ENCODE results near the gene RNF149.

RNF149 gene

DNA sequence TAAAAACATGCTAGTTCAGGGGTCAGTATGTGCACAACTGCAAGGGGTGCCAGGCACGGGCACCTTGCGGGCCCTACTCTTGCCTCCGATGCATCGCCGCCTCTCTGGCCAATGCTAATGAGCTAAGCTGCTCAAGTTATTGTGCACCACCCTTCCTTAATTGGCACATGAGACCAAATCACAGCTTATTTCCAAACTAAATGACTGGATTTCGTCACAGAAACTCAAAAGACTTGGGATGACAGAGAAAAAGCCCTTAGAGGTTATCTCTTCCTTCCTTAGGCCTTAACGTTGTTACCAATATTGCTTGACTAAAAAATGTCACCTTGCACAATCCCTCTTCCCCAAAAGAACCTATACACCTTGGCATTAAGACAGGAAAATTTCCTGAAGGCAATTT, 7.7 kb downstream of the RNF149 start:
- Histone ChIP-seq H3K36me3 (ENCODE audit: low read depth) (peaks cover 36% of the 10 kb centered on the region), H3K9me3 (ENCODE audit: severe bottlenecking) (no peaks in the 10 kb centered on the region), H3K4me3 (ENCODE audit: severe bottlenecking) (no peak overlapping the region), H3K27me3 (ENCODE audit: insufficient read depth, poor library complexity, severe bottlenecking) (no peaks in the 10 kb centered on the region), H3K4me1 (ENCODE audit: insufficient read depth, poor library complexity, severe bottlenecking) (peaks cover 20% of the 10 kb centered on the region), H3K27ac (ENCODE audit: poor library complexity, severe bottlenecking) (no peak overlapping the region)
- DNase-seq (ENCODE audit: low spot score) (no peak), ATAC-seq (ENCODE audit: low read depth) (no peak)
- TF ChIP-seq, protein P1, sequence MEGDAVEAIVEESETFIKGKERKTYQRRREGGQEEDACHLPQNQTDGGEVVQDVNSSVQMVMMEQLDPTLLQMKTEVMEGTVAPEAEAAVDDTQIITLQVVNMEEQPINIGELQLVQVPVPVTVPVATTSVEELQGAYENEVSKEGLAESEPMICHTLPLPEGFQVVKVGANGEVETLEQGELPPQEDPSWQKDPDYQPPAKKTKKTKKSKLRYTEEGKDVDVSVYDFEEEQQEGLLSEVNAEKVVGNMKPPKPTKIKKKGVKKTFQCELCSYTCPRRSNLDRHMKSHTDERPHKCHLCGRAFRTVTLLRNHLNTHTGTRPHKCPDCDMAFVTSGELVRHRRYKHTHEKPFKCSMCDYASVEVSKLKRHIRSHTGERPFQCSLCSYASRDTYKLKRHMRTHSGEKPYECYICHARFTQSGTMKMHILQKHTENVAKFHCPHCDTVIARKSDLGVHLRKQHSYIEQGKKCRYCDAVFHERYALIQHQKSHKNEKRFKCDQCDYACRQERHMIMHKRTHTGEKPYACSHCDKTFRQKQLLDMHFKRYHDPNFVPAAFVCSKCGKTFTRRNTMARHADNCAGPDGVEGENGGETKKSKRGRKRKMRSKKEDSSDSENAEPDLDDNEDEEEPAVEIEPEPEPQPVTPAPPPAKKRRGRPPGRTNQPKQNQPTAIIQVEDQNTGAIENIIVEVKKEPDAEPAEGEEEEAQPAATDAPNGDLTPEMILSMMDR (IDR thresholded peaks at IDR 0.05; ENCODE audit: poor library complexity, severe bottlenecking), result no peak

DNA sequence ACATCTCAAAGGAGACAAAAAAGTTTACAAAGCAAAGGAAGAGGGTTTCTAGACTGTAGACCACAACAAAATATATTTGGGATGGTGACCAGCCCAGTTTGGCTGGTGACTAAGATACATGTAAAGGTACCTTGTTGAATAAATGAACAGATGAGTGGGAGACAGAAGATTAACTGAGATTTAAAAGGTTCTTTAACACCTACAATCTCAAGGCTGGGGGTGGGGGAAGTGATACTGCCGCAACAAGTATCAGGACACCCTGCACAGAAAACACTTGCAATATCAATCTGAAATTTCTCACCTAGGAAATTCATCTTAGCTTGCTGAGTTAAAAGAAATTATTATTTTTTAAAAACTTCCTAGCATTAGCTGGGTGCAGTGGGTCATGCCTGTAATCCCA, 8.3 kb downstream of the RNF149 start:
- no peak overlapping the region for H3K4me3 ChIP-seq (ENCODE audit: severe bottlenecking)
- H3K9me3 ChIP-seq (ENCODE audit: severe bottlenecking), result no peaks in the 10 kb centered on the region
- TF ChIP-seq, protein P1 (IDR thresholded peaks at IDR 0.05; ENCODE audit: poor library complexity, severe bottlenecking), result no peak
- no peak overlapping the region for H3K27ac ChIP-seq (ENCODE audit: poor library complexity, severe bottlenecking)
- no peaks in the 10 kb centered on the region for H3K27me3 ChIP-seq (ENCODE audit: insufficient read depth, poor library complexity, severe bottlenecking)
- ATAC-seq (ENCODE audit: low read depth) (no peak), DNase-seq (ENCODE audit: low spot score) (no peak)
- peaks cover 13% of the 10 kb centered on the region for H3K4me1 ChIP-seq (ENCODE audit: insufficient read depth, poor library complexity, severe bottlenecking)
- peaks cover 30% of the 10 kb centered on the region for H3K36me3 ChIP-seq (ENCODE audit: low read depth)

DNA sequence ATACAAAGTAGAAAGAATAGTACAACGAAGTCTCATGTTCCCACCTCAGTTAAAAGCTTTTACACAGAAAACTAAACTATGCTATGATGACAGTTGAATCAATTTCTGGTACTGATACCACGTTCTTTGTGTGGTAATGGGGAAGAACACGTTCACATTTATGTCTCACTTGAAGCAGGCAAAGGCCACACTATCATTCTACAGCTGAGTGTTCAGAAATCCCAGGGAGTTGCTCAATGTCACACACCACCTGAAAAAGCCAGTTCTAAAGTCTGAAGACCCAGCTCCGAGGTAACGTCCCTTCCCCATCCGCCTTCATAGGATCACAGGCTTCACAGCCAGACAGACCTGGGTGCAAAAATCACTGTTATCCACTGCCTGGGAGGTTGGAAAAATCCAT, 8.9 kb downstream of the RNF149 start:
- Histone ChIP-seq H3K9me3 (ENCODE audit: severe bottlenecking) (no peaks in the 10 kb centered on the region), H3K36me3 (ENCODE audit: low read depth) (peaks cover 33% of the 10 kb centered on the region), H3K4me3 (ENCODE audit: severe bottlenecking) (no peak overlapping the region), H3K4me1 (ENCODE audit: insufficient read depth, poor library complexity, severe bottlenecking) (peaks cover 11% of the 10 kb centered on the region), H3K27ac (ENCODE audit: poor library complexity, severe bottlenecking) (no peak overlapping the region), H3K27me3 (ENCODE audit: insufficient read depth, poor library complexity, severe bottlenecking) (no peaks in the 10 kb centered on the region)
- no peak for ATAC-seq (ENCODE audit: low read depth)
- DNase-seq (ENCODE audit: low spot score), result no peak
- TF ChIP-seq, protein P1 (IDR thresholded peaks at IDR 0.05; ENCODE audit: poor library complexity, severe bottlenecking), result no peak

DNA sequence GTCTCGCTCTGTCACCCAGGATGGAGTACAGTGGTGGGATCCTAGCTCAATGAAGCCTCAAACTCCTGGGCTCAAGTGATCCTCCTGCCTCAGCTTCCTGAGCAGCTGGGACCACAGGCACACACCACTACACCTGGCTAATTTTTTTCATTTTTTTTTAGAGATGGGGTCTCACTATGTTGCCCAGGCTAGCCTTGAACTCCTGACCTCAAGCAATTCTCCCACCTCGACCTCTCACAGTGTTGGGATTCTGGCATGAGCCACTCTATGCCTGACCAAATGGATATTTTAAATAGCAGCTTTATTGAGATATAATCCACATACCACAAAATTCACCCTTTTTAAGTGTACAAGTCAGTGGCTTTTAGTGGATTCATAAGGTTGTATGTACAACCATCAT, 11.1 kb downstream of the RNF149 start:
- no peaks in the 10 kb centered on the region for H3K9me3 ChIP-seq (ENCODE audit: severe bottlenecking)
- H3K27ac ChIP-seq (ENCODE audit: poor library complexity, severe bottlenecking), result no peak overlapping the region
- no peak overlapping the region for H3K4me3 ChIP-seq (ENCODE audit: severe bottlenecking)
- DNase-seq (ENCODE audit: low spot score) (no peak), ATAC-seq (ENCODE audit: low read depth) (no peak)
- peaks cover 8% of the 10 kb centered on the region for H3K4me1 ChIP-seq (ENCODE audit: insufficient read depth, poor library complexity, severe bottlenecking)
- H3K36me3 ChIP-seq (ENCODE audit: low read depth), result peaks cover 49% of the 10 kb centered on the region
- TF ChIP-seq, protein P1 (IDR thresholded peaks at IDR 0.05; ENCODE audit: poor library complexity, severe bottlenecking), result no peak
- no peaks in the 10 kb centered on the region for H3K27me3 ChIP-seq (ENCODE audit: insufficient read depth, poor library complexity, severe bottlenecking)

DNA sequence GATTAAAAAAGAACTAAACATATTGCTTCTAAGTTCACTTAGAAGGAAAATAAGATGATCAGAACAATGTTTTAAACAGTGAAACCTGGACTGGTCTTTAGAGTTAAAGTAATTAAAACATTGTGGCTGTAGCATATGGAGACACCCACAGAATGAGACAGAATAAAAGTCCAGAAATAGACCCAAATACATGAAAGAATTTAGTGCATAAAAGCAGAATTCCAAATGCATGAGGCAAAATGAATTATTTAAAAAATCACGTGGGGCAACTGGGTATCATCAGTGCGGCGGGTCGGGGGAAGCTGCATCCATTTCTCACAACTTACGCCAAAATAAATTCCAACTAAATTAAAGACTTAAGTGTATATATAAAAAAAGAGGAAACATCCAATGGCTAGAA, 12.1 kb downstream of the RNF149 start:
- Histone ChIP-seq H3K27ac (ENCODE audit: poor library complexity, severe bottlenecking) (no peak overlapping the region), H3K4me3 (ENCODE audit: severe bottlenecking) (no peak overlapping the region), H3K36me3 (ENCODE audit: low read depth) (peaks cover 49% of the 10 kb centered on the region), H3K27me3 (ENCODE audit: insufficient read depth, poor library complexity, severe bottlenecking) (no peaks in the 10 kb centered on the region), H3K4me1 (ENCODE audit: insufficient read depth, poor library complexity, severe bottlenecking) (no peaks in the 10 kb centered on the region), H3K9me3 (ENCODE audit: severe bottlenecking) (no peaks in the 10 kb centered on the region)
- no peak for ATAC-seq (ENCODE audit: low read depth)
- TF ChIP-seq, protein P1 (IDR thresholded peaks at IDR 0.05; ENCODE audit: poor library complexity, severe bottlenecking), result no peak
- no peak for DNase-seq (ENCODE audit: low spot score)

Data from RWPE2 (cell line).